Measurements from ENCODE around the gene ISM1.

DNA sequence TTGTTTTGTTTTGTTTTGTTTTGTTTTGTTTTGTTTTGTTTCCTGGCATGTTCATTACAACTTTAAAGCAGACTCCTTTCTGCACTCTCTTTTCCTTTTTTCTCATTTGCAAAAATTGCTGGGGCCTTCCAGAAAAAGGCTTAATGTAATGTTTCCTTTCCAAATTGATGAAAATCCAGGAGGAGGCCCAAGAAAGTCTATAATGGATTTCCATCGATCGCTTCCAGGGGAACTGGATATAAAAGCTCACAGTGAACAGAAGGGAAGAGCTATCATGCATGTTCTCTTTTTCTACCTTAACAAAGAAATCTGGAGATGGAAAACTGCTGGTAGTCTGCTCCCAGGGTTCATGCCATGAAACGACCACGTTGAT, 28.7 kb downstream of the ISM1 start:
- no peak for TF ChIP-seq POLR2A (IDR thresholded peaks at IDR 0.05)
- TF ChIP-seq, protein P1, sequence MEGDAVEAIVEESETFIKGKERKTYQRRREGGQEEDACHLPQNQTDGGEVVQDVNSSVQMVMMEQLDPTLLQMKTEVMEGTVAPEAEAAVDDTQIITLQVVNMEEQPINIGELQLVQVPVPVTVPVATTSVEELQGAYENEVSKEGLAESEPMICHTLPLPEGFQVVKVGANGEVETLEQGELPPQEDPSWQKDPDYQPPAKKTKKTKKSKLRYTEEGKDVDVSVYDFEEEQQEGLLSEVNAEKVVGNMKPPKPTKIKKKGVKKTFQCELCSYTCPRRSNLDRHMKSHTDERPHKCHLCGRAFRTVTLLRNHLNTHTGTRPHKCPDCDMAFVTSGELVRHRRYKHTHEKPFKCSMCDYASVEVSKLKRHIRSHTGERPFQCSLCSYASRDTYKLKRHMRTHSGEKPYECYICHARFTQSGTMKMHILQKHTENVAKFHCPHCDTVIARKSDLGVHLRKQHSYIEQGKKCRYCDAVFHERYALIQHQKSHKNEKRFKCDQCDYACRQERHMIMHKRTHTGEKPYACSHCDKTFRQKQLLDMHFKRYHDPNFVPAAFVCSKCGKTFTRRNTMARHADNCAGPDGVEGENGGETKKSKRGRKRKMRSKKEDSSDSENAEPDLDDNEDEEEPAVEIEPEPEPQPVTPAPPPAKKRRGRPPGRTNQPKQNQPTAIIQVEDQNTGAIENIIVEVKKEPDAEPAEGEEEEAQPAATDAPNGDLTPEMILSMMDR (IDR thresholded peaks at IDR 0.05) = no peak
